ENCODE data around the gene OR56B1. TPM values are rescaled to one million over a fixed set of nuclear protein-coding genes. Genes with fewer than 3 reads are reported as not detected.
"Not testable (repeated sequence)": the region's sequence is repeated elsewhere in the genome, so short reads cannot be mapped to it uniquely, and the experiment has no call there.

The OR56B1 gene
- total RNA-seq, 1 donor from 2014 or later: not detected

- TF ChIP-seq CTCF (IDR thresholded peaks at IDR 0.05; ENCODE audit: borderline replicate concordance): no peak
- peaks cover 12% of the 10 kb centered on the region for H3K36me3 ChIP-seq
- no peak for DNase-seq
- no peaks in the 10 kb centered on the region for H3K27me3 ChIP-seq (ENCODE audit: low read depth)
- intact Hi-C loops (cut with micrococcal nuclease): no loop called here
- H3K4me1 ChIP-seq: no peaks in the 10 kb centered on the region
- H3K9me3 ChIP-seq (replicated peaks): peaks cover 11% of the 10 kb centered on the region
- H3K4me3 ChIP-seq: no peak overlapping the region
- no peak overlapping the region for H3K27ac ChIP-seq (replicated peaks)
These were observed 22.6 kb upstream of the OR56B1 start for GRCh38 chr11:5713695-5714094.

- intact Hi-C loops (cut with micrococcal nuclease); H3K4me3 ChIP-seq; DNase-seq; H3K36me3 ChIP-seq; H3K4me1 ChIP-seq; H3K27ac ChIP-seq (replicated peaks); H3K27me3 ChIP-seq (ENCODE audit: low read depth): not testable (repeated sequence)
- H3K9me3 ChIP-seq (replicated peaks): peaks cover 11% of the 10 kb centered on the region
These were observed 19.7 kb upstream of the OR56B1 start for GRCh38 chr11:5716518-5716917.

GRCh38 chr11:5719703-5720495, 16.3 kb upstream of the OR56B1 start:
- H3K27me3 ChIP-seq (ENCODE audit: low read depth): no peaks in the 10 kb centered on the region
- intact Hi-C loops (cut with micrococcal nuclease): no loop called here
- peaks cover 11% of the 10 kb centered on the region for H3K9me3 ChIP-seq (replicated peaks)

GRCh38 chr11:5722622-5723021, 13.6 kb upstream of the OR56B1 start:
- intact Hi-C loops (cut with micrococcal nuclease): no loop called here
- Histone ChIP-seq H3K36me3 (no peaks in the 10 kb centered on the region), H3K4me3 (no peak overlapping the region), H3K4me1 (no peaks in the 10 kb centered on the region), H3K9me3 (replicated peaks) (no peaks in the 10 kb centered on the region), H3K27ac (replicated peaks) (no peak overlapping the region), H3K27me3 (ENCODE audit: low read depth) (no peaks in the 10 kb centered on the region)
- TF ChIP-seq CTCF (IDR thresholded peaks at IDR 0.05; ENCODE audit: borderline replicate concordance): no peak
- DNase-seq: no peak

More at GRCh38 chr11:5719703-5720495, 16.3 kb upstream of the OR56B1 start:
- Histone ChIP-seq H3K36me3 (no peaks in the 10 kb centered on the region), H3K4me1 (no peaks in the 10 kb centered on the region), H3K27ac (replicated peaks) (no peak overlapping the region), H3K4me3 (no peak overlapping the region)
- DNase-seq: no peak
- TF ChIP-seq CTCF (IDR thresholded peaks at IDR 0.05; ENCODE audit: borderline replicate concordance): no peak

- Histone ChIP-seq H3K9me3 (replicated peaks) (no peaks in the 10 kb centered on the region), H3K27me3 (ENCODE audit: low read depth) (no peaks in the 10 kb centered on the region), H3K27ac (replicated peaks) (no peak overlapping the region), H3K4me1 (no peaks in the 10 kb centered on the region), H3K4me3 (no peak overlapping the region), H3K36me3 (no peaks in the 10 kb centered on the region)
- no peak for TF ChIP-seq CTCF (IDR thresholded peaks at IDR 0.05; ENCODE audit: borderline replicate concordance)
- no peak for DNase-seq
- intact Hi-C loops (cut with micrococcal nuclease): no loop called here
These were observed 9.9 kb upstream of the OR56B1 start for GRCh38 chr11:5726351-5726750.

- H3K27me3 ChIP-seq (ENCODE audit: low read depth): no peaks in the 10 kb centered on the region
- H3K27ac ChIP-seq (replicated peaks): no peak overlapping the region
- H3K36me3 ChIP-seq: no peaks in the 10 kb centered on the region
- no peak for DNase-seq
- H3K9me3 ChIP-seq (replicated peaks): no peaks in the 10 kb centered on the region
- H3K4me1 ChIP-seq: no peaks in the 10 kb centered on the region
- intact Hi-C loops (cut with micrococcal nuclease): no loop called here
- TF ChIP-seq CTCF (IDR thresholded peaks at IDR 0.05; ENCODE audit: borderline replicate concordance): no peak
- no peak overlapping the region for H3K4me3 ChIP-seq
These were observed 8.6 kb upstream of the OR56B1 start for GRCh38 chr11:5727691-5728090.
